CD4-positive, alpha-beta T cell (primary cell): Measurements from ENCODE around the gene IFI27L2. TPM values are rescaled to one million over a fixed set of nuclear protein-coding genes. Genes with fewer than 3 reads are reported as not detected.

ENCODE experiments used
- ATAC-seq: fragments of 200-7000 bp; cut with Tn5 transposase; one replicate; pipeline ENCODE4 v1.10.0; 2022; ENCODE audit warnings: mild to moderate bottlenecking; ENCODE audit not compliant: poor library complexity
- CTCF ChIA-PET: fragments of 350-600 bp; sonication (Branson Sonifier 250); formaldehyde crosslinking; loops from one replicate; lab custom pipeline; 2021; ENCODE audit warnings: antibody characterized with exemption, inconsistent platforms; lab: Charles Lee
- POLR2A ChIA-PET: fragments of 350-600 bp; sonication (Branson Sonifier 250); formaldehyde crosslinking; loops from one replicate; lab custom pipeline; 2021; ENCODE audit warnings: antibody characterized with exemption, inconsistent platforms; lab: Charles Lee
- DNase-seq, 14 experiments: peaks; one replicate each; pipeline ENCODE4 v3.0.0-alpha.2; 2013 to 2020; ENCODE audit warnings: mixed read lengths in 2 of 14
- H3K27ac ChIP-seq, 2 donors: one replicate each; pipeline versions ENCODE4 v1.5.1 to v1.7.0; 2013; ENCODE audit warnings: low read length in 2 of 2, low read depth in 1 of 2, mild to moderate bottlenecking in 1 of 2
- H3K27me3 ChIP-seq, 2 experiments: 1 replicate in 1 of 2; 2 replicates in 1 of 2; pipeline versions ENCODE4 v1.6.1 to v1.7.0; 2013; ENCODE audit warnings: low read length in 2 of 2, control low read depth in 1 of 2, mild to moderate bottlenecking in 1 of 2, moderate library complexity in 1 of 2; ENCODE audit not compliant: insufficient read depth in 2 of 2, control insufficient read depth in 1 of 2
- H3K36me3 ChIP-seq: one replicate; pipeline ENCODE4 v1.6.1; 2013; ENCODE audit warnings: low read length, control low read depth; ENCODE audit not compliant: insufficient read depth
- H3K4me1 ChIP-seq: one replicate; pipeline ENCODE4 v1.6.1; 2013; ENCODE audit warnings: low read length, control low read depth; ENCODE audit not compliant: insufficient read depth
- H3K4me3 ChIP-seq: one replicate; pipeline ENCODE4 v1.5.1; 2013; ENCODE audit warnings: mild to moderate bottlenecking, low read length, moderate library complexity
- H3K9me3 ChIP-seq, 2 experiments: 1 replicate in 1 of 2; 2 replicates in 1 of 2; pipeline versions ENCODE4 v1.6.1 to v1.7.0; 2013; ENCODE audit warnings: low read length in 2 of 2, mild to moderate bottlenecking in 2 of 2, control low read depth in 1 of 2, moderate library complexity in 1 of 2; ENCODE audit not compliant: control insufficient read depth in 1 of 2, insufficient read depth in 1 of 2
- H3K27ac Mint-ChIP-seq: one replicate; pipeline ENCODE4 v1.8.0; 2020; ENCODE audit warnings: mixed read lengths
- H3K27me3 Mint-ChIP-seq: one replicate; pipeline ENCODE4 v1.8.0; 2021; ENCODE audit warnings: mixed read lengths
- H3K36me3 Mint-ChIP-seq: one replicate; pipeline ENCODE4 v1.8.0; 2021; ENCODE audit warnings: low read depth, mixed read lengths
- H3K4me1 Mint-ChIP-seq: one replicate; pipeline ENCODE4 v1.8.0; 2021; ENCODE audit warnings: low read depth, mixed read lengths
- H3K4me3 Mint-ChIP-seq: one replicate; pipeline ENCODE4 v1.8.0; 2020; ENCODE audit warnings: mild to moderate bottlenecking, mixed read lengths
- H3K9me3 Mint-ChIP-seq: one replicate; pipeline ENCODE4 v1.8.0; 2020; ENCODE audit warnings: mixed read lengths
- CTCF ChIP-seq: fragments of 200-600 bp; IDR thresholded peaks from one replicate; pipeline ENCODE4 v1.8.0; 2022; ENCODE audit warnings: antibody characterized with exemption, mild to moderate bottlenecking
- intact Hi-C, 2 experiments: fragments of 100-400 bp; cut with DNase I in 1 of 2; cut with micrococcal nuclease in 1 of 2; formaldehyde crosslinking; loops; one replicate each; pipeline versions ENCODE4 v1.15.1 to v1.9.0; 2023 to 2025; cut with DNase I, micrococcal nuclease
- total RNA-seq, 174 experiments: library from RNA in 2 of 174; stranded (reverse) in 2 of 174; gene quantifications; one replicate each; pipeline ENCODE4 v1.2.3 and lab custom pipeline; 2021 to 2026

The IFI27L2 gene
- total RNA-seq, 2 experiments from 2014 or later = 21.5 to 22.2 TPM

- CTCF ChIA-PET = interaction anchor here (1.0 to 3.0 kb wide), 5 partner anchors 44 to 141 kb away, joined by 3 to 10 read pairs (median 5); no protein-coding TSS in a partner anchor
- Mint-ChIP-seq H3K9me3 (no peaks in the 10 kb centered on the region), H3K4me3 (peak within 1 kb of the TSS; percentile 99), H3K27me3 (no peaks in the 10 kb centered on the region), H3K27ac (peak within 1 kb of the TSS; percentile 97), H3K4me1 (peaks cover 62% of the 10 kb centered on the region), H3K36me3 (peaks cover 57% of the 10 kb centered on the region)
- H3K9me3 ChIP-seq = no peaks in the 10 kb centered on the region
- intact Hi-C loops = loop anchor here (2.0 to 10.0 kb wide), 4 partner anchors 52 to 966 kb away; partner anchors contain the start of genes BTBD7 (in 1 of the 2), ITPK1 (in 1 of the 2) and OTUB2 (in 1 of the 2)
- H3K4me1 ChIP-seq = peaks cover 31% of the 10 kb centered on the region
- no peak for TF ChIP-seq CTCF
- ATAC-seq = peak; percentile 92
- peaks cover 27% of the 10 kb centered on the region for H3K36me3 ChIP-seq
- peak within 1 kb of the TSS; percentile 98 for H3K4me3 ChIP-seq
- POLR2A ChIA-PET = interaction anchor here (0.6 to 3.7 kb wide), 33 partner anchors 10 to 1960 kb away, joined by 3 to 33 read pairs (median 5); partner anchors contain the start of genes DICER1, GOLGA5, IFI27L2 and LYSET
- peak; percentile 93 to 99 (median 96) for DNase-seq
- H3K27me3 ChIP-seq = no peaks in the 10 kb centered on the region
- peak within 1 kb of the TSS; percentile 93 for H3K27ac ChIP-seq
Measured at GRCh38 chr14:94080621-94081385, 48.6 kb downstream of the IFI27L2 start, which contains the start of the genes DDX24 and IFI27L1. TSS of gene DDX24 (minus strand) at chr14:94081202. CDS start at chr14:94079742, 1,460 bp downstream. TSS of gene IFI27L1 (plus strand) at chr14:94081310. CDS start at chr14:94096938, 15,628 bp downstream.

GRCh38 chr14:94079891-94080620 is 49.3 kb downstream of the IFI27L2 start:
- intact Hi-C loops = loop anchor here (2.0 to 10.0 kb wide), 4 partner anchors 53 to 965 kb away; partner anchors contain the start of genes BTBD7 (in 1 of the 2), ITPK1 (in 1 of the 2) and OTUB2 (in 1 of the 2)
- Histone ChIP-seq H3K4me1 (peaks cover 31% of the 10 kb centered on the region), H3K27me3 (no peaks in the 10 kb centered on the region), H3K36me3 (peaks cover 29% of the 10 kb centered on the region), H3K9me3 (peaks cover 0 to 5% of the 10 kb centered on the region in 2 experiments), H3K27ac (peak overlapping the region; percentile 93), H3K4me3 (peak overlapping the region; percentile 98)
- H3K36me3 Mint-ChIP-seq = peaks cover 64% of the 10 kb centered on the region
- TF ChIP-seq CTCF = no peak
- H3K4me1 Mint-ChIP-seq = peaks cover 69% of the 10 kb centered on the region
- POLR2A ChIA-PET = interaction anchor here (0.6 to 3.7 kb wide), 19 partner anchors 11 to 1078 kb away, joined by 3 to 33 read pairs (median 5); partner anchors contain the start of genes DICER1, IFI27L2, LYSET and MOAP1
- H3K27me3 Mint-ChIP-seq = no peaks in the 10 kb centered on the region
- H3K4me3 Mint-ChIP-seq = peak overlapping the region; percentile 99
- DNase-seq (peak in 4 of 14 experiments; percentile 21 to 56 (median 44)), ATAC-seq (no peak)
- H3K9me3 Mint-ChIP-seq = peaks cover 4% of the 10 kb centered on the region
- peak overlapping the region; percentile 97 for H3K27ac Mint-ChIP-seq
- CTCF ChIA-PET = interaction anchor here (1.2 to 3.0 kb wide), 4 partner anchors 43 to 140 kb away, joined by 4 to 10 read pairs (median 6); no protein-coding TSS in a partner anchor

- H3K9me3 Mint-ChIP-seq = peaks cover 8% of the 10 kb centered on the region
- Histone ChIP-seq H3K27ac (no peak overlapping the region), H3K4me1 (peaks cover 31% of the 10 kb centered on the region), H3K4me3 (peak overlapping the region; percentile 98), H3K9me3 (peaks cover 4 to 6% of the 10 kb centered on the region in 2 experiments), H3K36me3 (peaks cover 37% of the 10 kb centered on the region), H3K27me3 (no peaks in the 10 kb centered on the region)
- peaks cover 84% of the 10 kb centered on the region for H3K36me3 Mint-ChIP-seq
- no peak for TF ChIP-seq CTCF
- intact Hi-C loops = no loop called here
- no peaks in the 10 kb centered on the region for H3K27me3 Mint-ChIP-seq
- DNase-seq (no peak), ATAC-seq (no peak)
- ChIA-PET POLR2A (no interaction called here), CTCF (no interaction called here)
- peak overlapping the region; percentile 97 for H3K27ac Mint-ChIP-seq
- H3K4me1 Mint-ChIP-seq = peaks cover 81% of the 10 kb centered on the region
- H3K4me3 Mint-ChIP-seq = peak overlapping the region; percentile 99
Measured at GRCh38 chr14:94077823-94078222, 51.6 kb downstream of the IFI27L2 start.
